Superior temporal gyrus (tissue), 1 donor: ENCODE data around the gene HOXD13.

Experiments used
- DNase-seq: peaks from one replicate; pipeline ENCODE4 v3.0.0-alpha.2; 2016; ENCODE audit errors: extremely low spot score

HOXD13 gene

GRCh38 chr2:176105078-176105729, 12.7 kb downstream of the HOXD13 start:
- no peak for DNase-seq

- no peak for DNase-seq
Measured at GRCh38 chr2:176105730-176106580, 13.4 kb downstream of the HOXD13 start.

GRCh38 chr2:176106581-176107539, 14.3 kb downstream of the HOXD13 start, which contains the start of gene HOXD11:
HOXD11 (plus strand) TSS chr2:176107280; CDS start chr2:176107356, 76 bp downstream.
- no peak for DNase-seq

- no peak for DNase-seq
Measured at GRCh38 chr2:176107731-176108181, 15.2 kb downstream of the HOXD13 start.

GRCh38 chr2:176109192-176109901, 16.8 kb downstream of the HOXD13 start:
- no peak for DNase-seq

- DNase-seq = no peak
Measured at GRCh38 chr2:176109946-176110345, 17.4 kb downstream of the HOXD13 start.

GRCh38 chr2:176110415-176111308, 18.1 kb downstream of the HOXD13 start:
- DNase-seq = no peak

GRCh38 chr2:176111309-176111663, 18.8 kb downstream of the HOXD13 start:
- no peak for DNase-seq

GRCh38 chr2:176111846-176112374, 19.4 kb downstream of the HOXD13 start:
- DNase-seq = no peak

- no peak for DNase-seq
Measured at GRCh38 chr2:176112375-176113302, 20.1 kb downstream of the HOXD13 start.

- no peak for DNase-seq
Measured at GRCh38 chr2:176114120-176114929, 21.8 kb downstream of the HOXD13 start.

- no peak for DNase-seq
Measured at GRCh38 chr2:176114930-176115625, 22.6 kb downstream of the HOXD13 start.

- no peak for DNase-seq
Measured at GRCh38 chr2:176115883-176116813, 23.6 kb downstream of the HOXD13 start, which contains the start of gene HOXD10. HOXD10 (plus strand) TSS chr2:176116778; CDS start chr2:176116834, 56 bp downstream.

GRCh38 chr2:176117162-176117822, 24.8 kb downstream of the HOXD13 start:
- no peak for DNase-seq

GRCh38 chr2:176117823-176118371, 25.4 kb downstream of the HOXD13 start:
- DNase-seq = no peak
